NCI-H2196 treated with DMSO at 0.1 percent for 48 hours (cell line): ENCODE measurements around the gene PPP6C.

ENCODE experiments used
- DNase-seq: peaks from one replicate; lab custom pipeline; 2025; ENCODE audit not compliant: unreplicated experiment; lab: John Stamatoyannopoulos, UW

The PPP6C gene

DNA sequence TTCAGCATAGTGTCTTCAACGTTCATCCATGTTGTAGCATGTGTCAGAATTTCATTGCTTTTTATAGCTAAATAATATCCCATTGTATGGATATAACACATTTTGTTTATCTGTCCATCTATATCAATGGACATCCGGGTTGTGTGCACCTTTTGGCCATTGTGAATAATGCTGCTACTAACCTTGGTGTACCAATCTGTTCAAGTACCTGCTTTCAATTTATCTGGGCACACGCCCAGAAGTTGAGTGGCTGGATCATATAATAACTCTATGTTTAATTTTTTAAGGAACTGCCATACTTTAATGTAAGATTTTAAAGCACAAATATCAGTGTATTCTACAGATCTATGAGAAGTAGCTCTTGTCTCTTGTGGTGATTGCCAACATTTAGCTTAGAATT, 89.8 kb downstream of the PPP6C start:
- no peak for DNase-seq
